Mesothelial cell of epicardium (in vitro differentiated cells): ENCODE results near the gene EPHA6. TPM values are rescaled to one million over a fixed set of nuclear protein-coding genes. Genes with fewer than 3 reads are reported as not detected.

ENCODE experiments used
- DNase-seq, 2 experiments: peaks; one replicate each; pipeline ENCODE4 v3.0.0; 2021; ENCODE audit warnings: low spot score in 2 of 2; ENCODE audit not compliant: unreplicated experiment in 2 of 2
- H3K27ac Mint-ChIP-seq: 2 replicates; pipeline ENCODE4 v1.8.0; 2021; ENCODE audit warnings: mixed read lengths
- H3K27me3 Mint-ChIP-seq: 2 replicates; pipeline ENCODE4 v1.8.0; 2021; ENCODE audit warnings: low read depth, mixed read lengths
- H3K36me3 Mint-ChIP-seq: 2 replicates; pipeline ENCODE4 v1.8.0; 2021; ENCODE audit warnings: mixed read lengths
- H3K4me1 Mint-ChIP-seq: 2 replicates; pipeline ENCODE4 v1.8.0; 2021; ENCODE audit warnings: mixed read lengths
- H3K4me3 Mint-ChIP-seq: 2 replicates; pipeline ENCODE4 v1.8.0; 2021; ENCODE audit warnings: mild to moderate bottlenecking, moderate library complexity, mixed read lengths
- H3K9me3 Mint-ChIP-seq: 2 replicates; pipeline ENCODE4 v1.8.0; 2021; ENCODE audit warnings: mixed read lengths
- CTCF ChIP-seq: fragments of 200-600 bp; sonication (generic); IDR thresholded peaks from one replicate; pipeline ENCODE4 v1.5.0; 2021; ENCODE audit warnings: antibody characterized with exemption; ENCODE audit not compliant: unreplicated experiment
- total RNA-seq: library from RNA; stranded (reverse); gene quantifications from 3 replicates; pipeline ENCODE4 v1.2.1, GENCODE V29; 2021

The EPHA6 gene
- total RNA-seq, 1 donor from 2014 or later, result 43.3 TPM

GRCh38 chr3:97161169-97161568, 346.8 kb downstream of the EPHA6 start:
- no peak for TF ChIP-seq CTCF
- no peak for DNase-seq
- no peak overlapping the region for H3K27ac Mint-ChIP-seq
- H3K4me1 Mint-ChIP-seq, result peaks cover 3% of the 10 kb centered on the region
- H3K27me3 Mint-ChIP-seq, result no peaks in the 10 kb centered on the region
- peaks cover 17% of the 10 kb centered on the region for H3K9me3 Mint-ChIP-seq
- peaks cover 8% of the 10 kb centered on the region for H3K36me3 Mint-ChIP-seq
- H3K4me3 Mint-ChIP-seq, result no peak overlapping the region

GRCh38 chr3:97177242-97177641, 362.8 kb downstream of the EPHA6 start:
- H3K4me1 Mint-ChIP-seq, result no peaks in the 10 kb centered on the region
- H3K27ac Mint-ChIP-seq, result no peak overlapping the region
- DNase-seq, result no peak
- no peak for TF ChIP-seq CTCF
- no peak overlapping the region for H3K4me3 Mint-ChIP-seq
- H3K9me3 Mint-ChIP-seq, result peaks cover 61% of the 10 kb centered on the region
- H3K27me3 Mint-ChIP-seq, result no peaks in the 10 kb centered on the region
- H3K36me3 Mint-ChIP-seq, result peaks cover 52% of the 10 kb centered on the region

- TF ChIP-seq CTCF, result no peak
- H3K36me3 Mint-ChIP-seq, result peaks cover 36% of the 10 kb centered on the region
- H3K9me3 Mint-ChIP-seq, result peaks cover 34% of the 10 kb centered on the region
- H3K4me3 Mint-ChIP-seq, result no peak overlapping the region
- no peaks in the 10 kb centered on the region for H3K27me3 Mint-ChIP-seq
- no peak overlapping the region for H3K27ac Mint-ChIP-seq
- H3K4me1 Mint-ChIP-seq, result peaks cover 4% of the 10 kb centered on the region
- DNase-seq, result no peak
Measured at GRCh38 chr3:97181704-97182103, 367.3 kb downstream of the EPHA6 start.

GRCh38 chr3:97187771-97188170, 373.4 kb downstream of the EPHA6 start:
- Mint-ChIP-seq H3K9me3 (peaks cover 16% of the 10 kb centered on the region), H3K4me3 (no peak overlapping the region), H3K27ac (no peak overlapping the region), H3K27me3 (no peaks in the 10 kb centered on the region), H3K4me1 (peaks cover 6% of the 10 kb centered on the region), H3K36me3 (peaks cover 14% of the 10 kb centered on the region)
- TF ChIP-seq CTCF, result no peak
- DNase-seq, result no peak

GRCh38 chr3:97189835-97190234, 375.4 kb downstream of the EPHA6 start:
- Mint-ChIP-seq H3K27ac (no peak overlapping the region), H3K36me3 (peaks cover 10% of the 10 kb centered on the region), H3K9me3 (peaks cover 27% of the 10 kb centered on the region), H3K4me1 (peaks cover 2% of the 10 kb centered on the region), H3K4me3 (no peak overlapping the region), H3K27me3 (no peaks in the 10 kb centered on the region)
- DNase-seq, result no peak
- TF ChIP-seq CTCF, result no peak

- Mint-ChIP-seq H3K9me3 (peaks cover 16% of the 10 kb centered on the region), H3K36me3 (peaks cover 10% of the 10 kb centered on the region), H3K27ac (no peak overlapping the region), H3K4me1 (peaks cover 11% of the 10 kb centered on the region), H3K4me3 (no peak overlapping the region), H3K27me3 (no peaks in the 10 kb centered on the region)
- DNase-seq, result no peak
- no peak for TF ChIP-seq CTCF
Measured at GRCh38 chr3:97197083-97197482, 382.7 kb downstream of the EPHA6 start.
